HepG2 (cell line): ENCODE results near the gene NDC80. TPM values are rescaled to one million over a fixed set of nuclear protein-coding genes. Genes with fewer than 3 reads are reported as not detected.

Source experiments
- ARID3A ChIP-seq: IDR thresholded peaks from 2 replicates; pipeline ENCODE4 v1.6.1; 2012; ENCODE audit warnings: low read depth, low read length, improper control_type of control experiment
- CEBPZ ChIP-seq: IDR thresholded peaks from 2 replicates; pipeline ENCODE4 v1.6.1; 2012; ENCODE audit warnings: low read length, improper control_type of control experiment
- CHCHD3 ChIP-seq: sonication (generic); formaldehyde crosslinking; IDR thresholded peaks from 2 replicates; pipeline ENCODE4 v1.8.0; 2022; ENCODE audit warnings: mild to moderate bottlenecking, missing genetic modification reagents, moderate library complexity
- FIP1L1 ChIP-seq: fragments of 200-400 bp; formaldehyde crosslinking; IDR thresholded peaks from 2 replicates; pipeline ENCODE4 v1.6.1; 2018; ENCODE audit warnings: low read depth, mild to moderate bottlenecking, low read length, moderate library complexity, borderline replicate concordance; ENCODE audit not compliant: insufficient read depth
- HMG20A ChIP-seq: IDR thresholded peaks from 2 replicates; pipeline ENCODE4 v1.6.1; 2016; ENCODE audit warnings: borderline replicate concordance
- NPAS2 ChIP-seq: sonication (generic); formaldehyde crosslinking; IDR thresholded peaks from 2 replicates; pipeline ENCODE4 v1.8.0; 2022; ENCODE audit warnings: mild to moderate bottlenecking, missing genetic modification reagents, borderline replicate concordance
- PBX3 ChIP-seq: sonication (generic); formaldehyde crosslinking; IDR thresholded peaks from 2 replicates; pipeline ENCODE4 v1.8.1; 2023; ENCODE audit warnings: missing genetic modification reagents, inconsistent platforms, borderline replicate concordance
- PRDM10 ChIP-seq: sonication (generic); formaldehyde crosslinking; IDR thresholded peaks from 2 replicates; pipeline ENCODE4 v1.4.0; 2020; ENCODE audit warnings: low read depth, missing genetic modification reagents
- TERF1 ChIP-seq: sonication (generic); formaldehyde crosslinking; IDR thresholded peaks from 2 replicates; pipeline ENCODE4 v1.8.0; 2022; ENCODE audit warnings: mild to moderate bottlenecking, missing genetic modification reagents, moderate library complexity
- ZFP41 ChIP-seq: sonication (generic); formaldehyde crosslinking; IDR thresholded peaks from 2 replicates; pipeline ENCODE4 v1.4.0; 2020; ENCODE audit warnings: mild to moderate bottlenecking, missing genetic modification reagents, borderline replicate concordance
- ZNF510 ChIP-seq: sonication (generic); formaldehyde crosslinking; IDR thresholded peaks from 2 replicates; pipeline ENCODE4 v1.4.0; 2020; ENCODE audit warnings: low read depth, mild to moderate bottlenecking, missing genetic modification reagents
- ZNF558 ChIP-seq: sonication (generic); formaldehyde crosslinking; IDR thresholded peaks from 2 replicates; pipeline ENCODE4 v1.9.0; 2022; ENCODE audit warnings: mild to moderate bottlenecking, missing genetic modification reagents, borderline replicate concordance
- ZNF569 ChIP-seq: sonication (generic); formaldehyde crosslinking; IDR thresholded peaks from 2 replicates; pipeline ENCODE4 v1.5.0; 2020; ENCODE audit warnings: mild to moderate bottlenecking, missing genetic modification reagents, moderate library complexity, borderline replicate concordance
- polyA plus RNA-seq, 8 experiments: library from polyadenylated mRNA; depleted of rRNA in 3 of 8; stranded (reverse) in 7 of 8; unstranded in 1 of 8; fragments of >200 nt; fragmentation: Illumina TruSeq in 4 of 8; extraction: Trizol in 4 of 8; gene quantifications; 2 replicates each; pipeline versions ENCODE4 v1.2.1 to v1.2.3, GENCODE V29; 2011 to 2016; ENCODE audit warnings: low read depth in 4 of 8, missing spikeins in 1 of 8, mixed read lengths in 1 of 8; ENCODE audit not compliant: insufficient read depth in 1 of 8
- total RNA-seq, 5 experiments: library from RNA; depleted of rRNA; stranded (reverse); fragments of >200 nt; fragmentation: Illumina TruSeq; extraction: Trizol; gene quantifications; 2 replicates each; pipeline ENCODE4 v1.2.3, GENCODE V29; 2016; ENCODE audit warnings: low read depth in 1 of 5

Gene NDC80
- total and polyA plus RNA-seq, 2 of the 13 experiments (the other 11 are each of a cell fraction or from before 2014, with no cell fraction given): 9.6 to 33.0 TPM

- TF ChIP-seq CEBPZ: no peak
- no peak for TF ChIP-seq ZNF510
- TF ChIP-seq TERF1 (CRISPR knock-in tag): peak; percentile 91
- peak; percentile 88 for TF ChIP-seq PRDM10 (CRISPR knock-in tag)
- no peak for TF ChIP-seq PBX3 (CRISPR knock-in tag)
- TF ChIP-seq CHCHD3: peak; percentile 99; the same call in 1 of the 2 replicates
- no peak for TF ChIP-seq NPAS2 (CRISPR knock-in tag)
- TF ChIP-seq HMG20A (CRISPR knock-in tag): no peak
- TF ChIP-seq ZFP41 (CRISPR knock-in tag): no peak
- TF ChIP-seq ARID3A: no peak; the same call in 1 of the 2 replicates
- no peak for TF ChIP-seq ZNF558
- no peak for TF ChIP-seq FIP1L1
- TF ChIP-seq ZNF569 (CRISPR knock-in tag): no peak
Observed at GRCh38 chr18:2571200-2572170, at the start of gene NDC80, which contains the start of gene METTL4 (continued).
